Measurements from ENCODE around the gene PACS1.

PACS1 gene

DNA sequence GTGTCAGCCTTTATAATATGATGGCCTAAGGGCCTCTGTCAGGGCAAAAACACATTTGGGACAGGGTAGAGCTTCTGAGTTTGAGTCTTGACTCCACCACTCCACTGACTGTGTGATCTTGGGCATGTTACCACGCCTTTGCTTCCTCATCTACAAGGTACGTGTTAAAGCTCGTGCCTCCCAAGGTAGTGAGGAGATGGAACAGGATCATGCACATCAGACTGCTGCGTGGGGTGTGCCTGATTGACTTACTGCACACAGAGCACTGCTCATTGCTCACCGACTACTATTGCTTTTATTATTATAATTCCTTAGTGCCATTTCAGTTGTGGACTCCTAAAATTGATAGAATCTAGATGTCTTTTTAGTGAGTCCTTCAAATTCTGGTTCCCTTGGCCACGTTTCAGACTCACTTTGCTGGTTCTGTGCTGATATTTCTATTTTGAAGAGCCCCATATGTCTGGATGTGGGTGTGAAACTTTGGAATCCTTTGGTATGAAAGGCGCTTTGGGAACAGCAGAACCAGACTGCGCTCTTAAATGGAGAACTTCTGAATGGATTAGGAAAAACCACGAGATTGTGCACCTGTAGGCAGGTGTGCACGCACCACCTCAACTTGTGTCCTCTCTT is 154.3 kb downstream of the PACS1 start:
- DNase-seq (ENCODE audit: insufficient read length, low spot score) = no peak
- TF ChIP-seq SPI1 (IDR thresholded peaks at IDR 0.05; ENCODE audit: low read depth, low read length) (no peak), POLR2AphosphoS5 (IDR thresholded peaks at IDR 0.05; ENCODE audit: low read depth, low read length) (no peak), TAF1 (IDR thresholded peaks at IDR 0.05; ENCODE audit: low read depth, low read length) (no peak), POLR2A (IDR thresholded peaks at IDR 0.05; ENCODE audit: low read depth, low read length) (no peak), PAX5 (IDR thresholded peaks at IDR 0.05; ENCODE audit: insufficient read depth, low read length, severe bottlenecking) (no peak), POU2F2 (IDR thresholded peaks at IDR 0.05; ENCODE audit: low read depth, low read length) (no peak)
- FAIRE-seq = no peak

DNA sequence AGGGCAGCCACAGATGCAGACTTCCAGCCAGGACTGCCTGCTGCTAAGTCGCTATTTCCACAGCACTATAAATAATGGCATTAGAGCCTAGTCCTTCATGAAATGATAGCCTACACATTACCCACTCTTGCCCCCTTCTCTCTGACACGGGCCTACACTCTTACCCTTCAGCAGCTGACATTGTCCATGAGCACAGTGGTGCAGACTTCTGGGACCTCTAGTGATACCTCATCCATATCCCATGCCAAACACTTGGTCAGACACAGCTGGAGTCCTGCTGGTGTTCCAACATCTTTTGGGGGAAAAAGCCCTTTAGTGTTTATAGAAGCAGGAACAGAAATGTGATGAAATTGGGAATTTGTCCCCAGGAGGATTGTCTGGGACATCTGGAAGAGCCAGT is 155.0 kb downstream of the PACS1 start:
- no peak for DNase-seq (ENCODE audit: insufficient read length, low spot score)
- no peak for FAIRE-seq
- TF ChIP-seq POLR2AphosphoS5 (IDR thresholded peaks at IDR 0.05; ENCODE audit: low read depth, low read length) (no peak), SPI1 (IDR thresholded peaks at IDR 0.05; ENCODE audit: low read depth, low read length) (no peak), PAX5 (IDR thresholded peaks at IDR 0.05; ENCODE audit: insufficient read depth, low read length, severe bottlenecking) (no peak), POLR2A (IDR thresholded peaks at IDR 0.05; ENCODE audit: low read depth, low read length) (no peak), POU2F2 (IDR thresholded peaks at IDR 0.05; ENCODE audit: low read depth, low read length) (no peak), TAF1 (IDR thresholded peaks at IDR 0.05; ENCODE audit: low read depth, low read length) (no peak)

DNA sequence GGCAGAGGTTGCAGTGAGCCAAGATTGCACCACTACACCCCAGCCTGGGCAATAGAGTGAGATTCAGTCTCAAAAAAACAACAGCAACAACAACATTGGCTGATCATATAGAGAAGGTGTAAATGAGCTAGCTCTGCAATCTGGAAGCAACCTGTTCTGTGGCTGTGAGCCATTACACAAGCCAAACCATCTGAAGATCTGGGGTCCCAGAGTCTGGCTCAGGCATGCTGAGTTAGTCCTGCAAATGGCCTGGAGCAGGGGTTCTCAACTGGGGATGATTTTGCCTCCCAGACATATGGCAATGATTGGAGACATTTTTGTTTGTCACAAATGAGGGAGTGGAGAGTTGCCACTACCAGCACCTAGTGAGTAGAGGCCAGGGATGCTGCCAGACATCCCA is 156.0 kb downstream of the PACS1 start:
- no peak for DNase-seq (ENCODE audit: insufficient read length, low spot score)
- FAIRE-seq = no peak
- no peak for TF ChIP-seq POLR2AphosphoS5 (IDR thresholded peaks at IDR 0.05; ENCODE audit: low read depth, low read length)
- no peak for TF ChIP-seq POLR2A (IDR thresholded peaks at IDR 0.05; ENCODE audit: low read depth, low read length)
- TF ChIP-seq SPI1 (IDR thresholded peaks at IDR 0.05; ENCODE audit: low read depth, low read length) = no peak
- no peak for TF ChIP-seq PAX5 (IDR thresholded peaks at IDR 0.05; ENCODE audit: insufficient read depth, low read length, severe bottlenecking)
- TF ChIP-seq TAF1 (IDR thresholded peaks at IDR 0.05; ENCODE audit: low read depth, low read length) = no peak
- TF ChIP-seq POU2F2 (IDR thresholded peaks at IDR 0.05; ENCODE audit: low read depth, low read length) = no peak

DNA sequence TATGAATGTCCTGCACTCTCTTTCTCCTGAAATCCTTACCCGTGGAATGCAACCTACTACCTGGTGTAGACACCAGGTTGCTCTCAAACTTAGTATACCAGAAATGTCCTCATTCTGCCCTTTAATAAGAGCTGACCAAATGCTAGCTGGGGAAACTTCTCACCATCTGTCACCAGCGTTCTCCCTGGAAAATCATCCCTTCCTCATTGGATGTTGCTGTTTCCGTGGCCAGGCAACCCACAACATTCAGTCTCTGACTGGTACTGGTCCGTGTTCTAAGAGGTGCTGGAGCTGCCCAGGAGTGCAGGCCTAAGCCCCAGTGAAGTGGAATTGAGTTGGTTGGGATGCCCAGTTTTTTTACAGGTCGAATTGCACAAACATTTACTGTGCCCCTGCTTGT is 157.6 kb downstream of the PACS1 start:
- no peak for TF ChIP-seq SPI1 (IDR thresholded peaks at IDR 0.05; ENCODE audit: low read depth, low read length)
- no peak for TF ChIP-seq PAX5 (IDR thresholded peaks at IDR 0.05; ENCODE audit: insufficient read depth, low read length, severe bottlenecking)
- no peak for TF ChIP-seq POU2F2 (IDR thresholded peaks at IDR 0.05; ENCODE audit: low read depth, low read length)
- TF ChIP-seq POLR2A (IDR thresholded peaks at IDR 0.05; ENCODE audit: low read depth, low read length) = no peak
- no peak for TF ChIP-seq TAF1 (IDR thresholded peaks at IDR 0.05; ENCODE audit: low read depth, low read length)
- DNase-seq (ENCODE audit: insufficient read length, low spot score) (no peak), FAIRE-seq (no peak)

DNA sequence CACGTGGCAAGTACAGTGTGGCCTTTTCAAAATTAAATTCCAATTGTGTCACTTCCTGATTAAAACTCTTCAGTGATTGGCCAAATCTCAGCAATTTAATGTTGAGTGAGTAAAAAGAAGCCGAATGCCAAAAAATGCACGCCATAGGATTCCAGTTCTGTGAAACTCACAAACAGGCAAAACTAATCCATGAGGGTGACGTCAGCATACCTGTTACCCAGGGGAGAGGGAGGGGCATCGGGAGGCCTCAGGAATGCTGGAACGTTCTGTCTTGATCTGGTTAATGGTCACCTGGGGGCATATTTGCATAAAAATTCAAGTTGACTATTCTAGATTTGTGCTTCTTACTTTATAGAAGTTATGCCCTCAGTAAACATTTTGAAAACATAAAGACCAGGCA is 158.4 kb downstream of the PACS1 start:
- TF ChIP-seq TAF1 (IDR thresholded peaks at IDR 0.05; ENCODE audit: low read depth, low read length) (no peak), POLR2AphosphoS5 (IDR thresholded peaks at IDR 0.05; ENCODE audit: low read depth, low read length) (no peak), POU2F2 (IDR thresholded peaks at IDR 0.05; ENCODE audit: low read depth, low read length) (no peak), SPI1 (IDR thresholded peaks at IDR 0.05; ENCODE audit: low read depth, low read length) (no peak), POLR2A (IDR thresholded peaks at IDR 0.05; ENCODE audit: low read depth, low read length) (no peak), PAX5 (IDR thresholded peaks at IDR 0.05; ENCODE audit: insufficient read depth, low read length, severe bottlenecking) (no peak)
- DNase-seq (ENCODE audit: insufficient read length, low spot score) = no peak
- FAIRE-seq = no peak

DNA sequence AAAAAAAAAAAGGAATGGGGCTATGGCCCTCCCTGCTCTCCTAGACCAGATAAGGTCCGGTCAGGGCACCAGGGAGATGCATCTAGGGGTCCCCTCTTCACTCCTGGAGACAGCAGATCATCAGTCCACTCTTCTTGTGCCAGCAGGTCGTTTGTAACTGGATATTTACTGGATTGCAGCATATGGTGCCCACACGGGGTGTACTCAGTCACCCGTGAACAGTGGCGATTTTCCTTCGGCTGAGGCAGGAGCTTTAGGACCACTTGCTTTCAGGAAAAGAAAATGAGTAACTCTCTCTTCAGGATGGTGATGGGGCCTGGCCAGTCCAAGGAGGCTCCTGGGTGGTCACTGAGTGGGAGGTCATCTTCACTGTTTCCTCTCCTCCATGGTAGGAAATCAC is 160.1 kb downstream of the PACS1 start:
- no peak for FAIRE-seq
- no peak for TF ChIP-seq TAF1 (IDR thresholded peaks at IDR 0.05; ENCODE audit: low read depth, low read length)
- TF ChIP-seq POLR2AphosphoS5 (IDR thresholded peaks at IDR 0.05; ENCODE audit: low read depth, low read length) = no peak
- no peak for DNase-seq (ENCODE audit: insufficient read length, low spot score)

DNA sequence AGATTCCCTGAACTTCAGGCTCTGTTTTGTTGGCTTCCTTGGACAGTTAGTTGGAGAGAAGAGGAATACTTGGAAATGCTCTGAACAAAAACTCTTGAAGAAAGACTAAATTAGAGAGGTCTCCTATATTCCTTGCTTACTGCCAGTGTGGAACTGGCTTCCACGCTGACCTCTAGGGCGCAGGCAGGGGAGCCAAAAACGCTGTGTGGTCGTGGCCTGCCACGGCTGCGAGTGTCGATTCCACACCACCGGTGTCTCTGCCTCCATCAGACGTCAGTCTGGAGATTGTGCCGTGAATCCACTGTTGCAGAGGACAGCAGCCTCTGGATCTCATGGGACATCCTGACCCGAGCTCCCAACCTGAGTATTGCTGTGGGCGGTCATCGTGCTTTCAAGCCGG is 160.9 kb downstream of the PACS1 start:
- FAIRE-seq = no peak
- TF ChIP-seq SPI1 (IDR thresholded peaks at IDR 0.05; ENCODE audit: low read depth, low read length) (no peak), POU2F2 (IDR thresholded peaks at IDR 0.05; ENCODE audit: low read depth, low read length) (no peak), TAF1 (IDR thresholded peaks at IDR 0.05; ENCODE audit: low read depth, low read length) (no peak), POLR2A (IDR thresholded peaks at IDR 0.05; ENCODE audit: low read depth, low read length) (no peak), POLR2AphosphoS5 (IDR thresholded peaks at IDR 0.05; ENCODE audit: low read depth, low read length) (no peak), PAX5 (IDR thresholded peaks at IDR 0.05; ENCODE audit: insufficient read depth, low read length, severe bottlenecking) (no peak)
- DNase-seq (ENCODE audit: insufficient read length, low spot score) = no peak

DNA sequence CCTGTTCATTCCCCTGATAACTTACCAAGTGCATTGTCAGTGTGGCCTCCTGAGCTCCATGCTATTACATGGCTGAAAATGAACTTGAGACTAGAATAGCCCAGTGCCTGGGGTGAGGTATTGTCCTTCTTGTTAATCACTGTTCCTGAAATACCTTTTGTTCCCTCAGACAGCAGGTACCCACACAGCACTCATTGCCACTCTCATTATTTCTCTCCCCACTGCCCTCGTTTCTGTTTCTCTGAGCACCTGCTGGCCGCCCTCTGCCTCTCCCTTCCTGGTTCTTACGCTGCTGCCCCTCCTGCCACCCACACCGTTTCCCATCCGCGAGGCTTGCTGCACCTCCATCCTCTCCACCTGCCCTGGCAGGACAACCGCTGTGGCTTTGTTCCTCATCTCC is 161.5 kb downstream of the PACS1 start:
- DNase-seq (ENCODE audit: insufficient read length, low spot score) (no peak), FAIRE-seq (no peak)
- TF ChIP-seq SPI1 (IDR thresholded peaks at IDR 0.05; ENCODE audit: low read depth, low read length) (no peak), PAX5 (IDR thresholded peaks at IDR 0.05; ENCODE audit: insufficient read depth, low read length, severe bottlenecking) (no peak), POLR2AphosphoS5 (IDR thresholded peaks at IDR 0.05; ENCODE audit: low read depth, low read length) (no peak), POU2F2 (IDR thresholded peaks at IDR 0.05; ENCODE audit: low read depth, low read length) (no peak), POLR2A (IDR thresholded peaks at IDR 0.05; ENCODE audit: low read depth, low read length) (no peak), TAF1 (IDR thresholded peaks at IDR 0.05; ENCODE audit: low read depth, low read length) (no peak)

DNA sequence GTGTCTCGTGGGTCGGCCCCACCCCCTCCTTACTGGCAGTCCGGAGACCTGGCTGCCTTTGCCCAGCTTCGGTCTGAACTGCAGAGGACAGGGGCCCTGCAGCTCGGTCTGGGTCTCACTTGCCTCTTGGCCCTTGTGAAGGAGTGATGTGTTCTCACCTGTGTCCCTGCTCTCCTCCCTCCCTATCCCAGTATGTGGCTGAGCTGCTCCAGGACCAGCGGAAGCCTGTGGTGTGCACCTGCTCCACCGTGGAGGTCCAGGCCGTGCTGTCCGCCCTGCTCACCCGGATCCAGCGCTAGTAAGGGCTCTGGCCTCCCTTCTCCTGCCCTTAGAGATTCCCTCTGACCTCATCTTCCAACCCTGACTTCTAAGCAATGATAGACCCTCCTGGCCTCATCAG is 162.7 kb downstream of the PACS1 start:
- FAIRE-seq (no peak), DNase-seq (ENCODE audit: insufficient read length, low spot score) (no peak)
- TF ChIP-seq SPI1 (IDR thresholded peaks at IDR 0.05; ENCODE audit: low read depth, low read length) = no peak
- TF ChIP-seq POLR2AphosphoS5 (IDR thresholded peaks at IDR 0.05; ENCODE audit: low read depth, low read length) = no peak
- TF ChIP-seq POLR2A (IDR thresholded peaks at IDR 0.05; ENCODE audit: low read depth, low read length) = no peak
- TF ChIP-seq POU2F2 (IDR thresholded peaks at IDR 0.05; ENCODE audit: low read depth, low read length) = no peak
- TF ChIP-seq PAX5 (IDR thresholded peaks at IDR 0.05; ENCODE audit: insufficient read depth, low read length, severe bottlenecking) = no peak
- no peak for TF ChIP-seq TAF1 (IDR thresholded peaks at IDR 0.05; ENCODE audit: low read depth, low read length)

DNA sequence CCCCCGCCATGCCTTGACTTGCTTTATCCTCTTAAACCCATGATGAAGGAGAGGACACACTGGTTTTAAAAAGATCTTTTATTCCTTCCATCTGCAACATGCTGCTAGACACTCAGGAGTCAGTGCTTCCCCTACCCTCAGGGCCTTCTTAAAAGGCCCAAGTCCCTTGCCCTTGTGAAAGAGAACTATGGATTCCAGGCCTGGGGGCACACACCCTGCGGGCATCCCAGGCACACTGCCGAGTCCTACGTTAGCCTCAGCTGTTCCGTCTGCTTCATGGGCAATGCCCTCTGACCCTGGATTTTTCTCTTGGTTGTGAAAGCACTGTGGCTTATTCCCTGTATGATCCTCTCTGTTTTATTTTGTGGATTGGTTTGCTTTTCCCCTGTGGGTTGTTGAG is 163.2 kb downstream of the PACS1 start:
- DNase-seq (ENCODE audit: insufficient read length, low spot score) = no peak
- no peak for FAIRE-seq
- TF ChIP-seq POU2F2 (IDR thresholded peaks at IDR 0.05; ENCODE audit: low read depth, low read length) = no peak
- TF ChIP-seq PAX5 (IDR thresholded peaks at IDR 0.05; ENCODE audit: insufficient read depth, low read length, severe bottlenecking) = no peak
- no peak for TF ChIP-seq TAF1 (IDR thresholded peaks at IDR 0.05; ENCODE audit: low read depth, low read length)
- no peak for TF ChIP-seq SPI1 (IDR thresholded peaks at IDR 0.05; ENCODE audit: low read depth, low read length)
- no peak for TF ChIP-seq POLR2AphosphoS5 (IDR thresholded peaks at IDR 0.05; ENCODE audit: low read depth, low read length)

Measured in GM12891 (cell line).